Activated naive CD8-positive, alpha-beta T cell treated with anti-CD3 and anti-CD28 coated beads, Interleukin-2, amount 10 ng/mL, durations not matched to agents 7 days and 5 days (primary cell): ENCODE measurements around the gene KRTAP5-4. TPM values are rescaled to one million over a fixed set of nuclear protein-coding genes. Genes with fewer than 3 reads are reported as not detected.
"Not testable (repeated sequence)": the region's sequence is repeated elsewhere in the genome, so short reads cannot be mapped to it uniquely, and the experiment has no call there.

ENCODE experiments used
- ATAC-seq: fragments of 150-1000 bp; cut with Tn5 transposase; one replicate; pipeline ENCODE4 v1.10.0; 2021; ENCODE audit warnings: low read depth, moderate library complexity
- POLR2A ChIA-PET: fragments of 350-600 bp; sonication (Branson Sonifier 250); formaldehyde crosslinking; loops from one replicate; lab custom pipeline; 2021; ENCODE audit warnings: antibody characterized with exemption; lab: Charles Lee
- DNase-seq: peaks from one replicate; pipeline ENCODE4 v3.0.0; 2021
- H3K27ac Mint-ChIP-seq: one replicate; pipeline ENCODE4 v1.8.0; 2022; ENCODE audit warnings: mild to moderate bottlenecking, mixed read lengths
- H3K27me3 Mint-ChIP-seq: one replicate; pipeline ENCODE4 v1.8.0; 2022; ENCODE audit warnings: mild to moderate bottlenecking, moderate library complexity, mixed read lengths
- H3K36me3 Mint-ChIP-seq: one replicate; pipeline ENCODE4 v1.8.0; 2021; ENCODE audit warnings: mild to moderate bottlenecking, mixed read lengths
- H3K4me1 Mint-ChIP-seq: one replicate; pipeline ENCODE4 v1.8.0; 2021; ENCODE audit warnings: mixed read lengths
- H3K4me3 Mint-ChIP-seq: one replicate; pipeline ENCODE4 v1.8.0; 2022; ENCODE audit warnings: mild to moderate bottlenecking, moderate library complexity, mixed read lengths
- H3K9me3 Mint-ChIP-seq: one replicate; pipeline ENCODE4 v1.8.0; 2021; ENCODE audit warnings: mixed read lengths
- total RNA-seq, 2 experiments: library from RNA; stranded (reverse); gene quantifications; one replicate each; pipeline ENCODE4 v1.2.3, GENCODE V29; 2021

KRTAP5-4 gene
- total RNA-seq, 2 experiments from 2014 or later, result not detected

DNA sequence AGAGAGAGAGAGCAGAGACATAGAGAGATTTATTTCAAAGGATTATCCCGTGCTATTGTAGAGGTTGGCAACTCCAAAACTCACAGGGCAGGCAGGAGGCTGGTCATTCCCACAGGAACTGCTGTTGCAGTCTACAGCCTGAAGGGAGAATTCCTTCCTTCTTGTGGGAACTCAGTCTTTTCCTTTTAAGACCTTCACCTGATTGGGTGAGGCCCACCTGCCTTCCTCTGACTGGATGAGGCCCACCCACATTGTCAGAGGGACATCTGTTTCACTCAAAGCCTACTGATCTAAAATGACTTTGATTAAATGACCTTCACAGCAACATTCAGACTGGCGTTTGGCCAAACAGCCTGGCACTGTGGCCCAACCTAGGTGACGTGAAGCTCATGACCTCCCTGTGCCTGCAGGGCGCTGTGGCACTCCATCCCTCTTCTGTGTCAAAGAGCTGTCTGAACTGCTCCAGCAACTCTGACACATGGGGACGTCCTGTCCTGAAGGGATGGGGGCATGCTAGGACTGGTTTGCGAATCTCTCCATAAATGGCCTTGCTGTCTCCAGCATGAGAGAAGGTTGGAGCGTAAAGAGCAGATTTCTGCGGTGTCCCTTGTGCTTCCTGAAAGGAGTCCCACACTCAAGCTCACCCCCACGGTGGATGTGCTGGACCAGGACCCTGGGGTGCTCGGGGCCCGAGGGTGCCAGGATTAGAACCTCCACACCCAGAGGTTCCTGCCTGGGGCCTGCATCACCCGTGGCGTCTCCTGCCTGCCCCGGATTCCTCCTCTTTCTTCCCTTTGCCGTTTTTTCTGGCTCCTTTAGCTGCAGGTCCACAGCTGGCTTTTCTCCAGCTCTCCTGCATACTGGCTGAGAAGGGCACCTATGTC is 28.3 kb upstream of the KRTAP5-4 start:
- peaks cover 8% of the 10 kb centered on the region for H3K27me3 Mint-ChIP-seq
- H3K36me3 Mint-ChIP-seq, result no peaks in the 10 kb centered on the region
- DNase-seq (no peak), ATAC-seq (no peak)
- H3K27ac Mint-ChIP-seq, result no peak overlapping the region
- H3K4me1 Mint-ChIP-seq, result no peaks in the 10 kb centered on the region
- POLR2A ChIA-PET, result no interaction called here
- H3K9me3 Mint-ChIP-seq, result no peaks in the 10 kb centered on the region
- H3K4me3 Mint-ChIP-seq, result no peak overlapping the region

DNA sequence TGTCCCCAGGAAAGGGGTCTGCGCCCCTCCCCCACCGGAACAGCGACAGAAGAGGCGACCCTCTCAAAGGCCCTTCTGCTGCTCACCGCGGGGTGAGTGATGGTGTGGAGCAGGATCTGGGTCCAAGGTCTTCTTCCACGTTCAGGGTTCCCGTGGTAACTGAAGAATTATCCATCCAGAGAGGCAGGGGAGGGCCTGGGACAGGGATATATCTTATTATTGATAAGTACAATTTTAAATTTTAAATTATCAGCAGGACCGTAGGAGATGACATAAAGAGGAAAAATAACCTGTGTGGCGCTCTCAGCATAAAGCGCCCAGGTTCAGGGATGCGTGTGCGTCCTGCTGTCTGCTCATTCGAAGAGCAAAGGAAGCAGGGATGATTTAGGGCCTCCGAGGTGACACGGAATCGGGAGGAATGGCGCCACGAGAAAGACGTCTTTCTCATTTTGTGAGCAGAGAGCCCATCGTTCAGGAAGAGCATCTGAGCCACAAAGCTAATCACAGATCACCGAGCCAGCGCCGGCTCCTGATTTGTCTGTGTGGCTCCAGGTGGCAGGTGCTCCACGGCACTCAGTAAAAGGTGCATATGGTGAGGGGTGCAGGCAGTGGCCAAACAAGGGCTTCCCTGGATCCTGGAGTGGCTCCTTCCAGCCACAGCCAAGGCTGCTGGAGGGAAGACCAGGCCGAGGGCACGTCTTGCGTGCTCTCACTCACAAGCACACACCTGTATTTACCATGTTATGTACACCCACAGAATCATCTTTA is 26.9 kb upstream of the KRTAP5-4 start:
- ATAC-seq (no peak), DNase-seq (no peak)
- H3K27ac Mint-ChIP-seq, result no peak overlapping the region
- no peak overlapping the region for H3K4me3 Mint-ChIP-seq
- no peaks in the 10 kb centered on the region for H3K9me3 Mint-ChIP-seq
- H3K27me3 Mint-ChIP-seq, result peaks cover 5% of the 10 kb centered on the region
- no peaks in the 10 kb centered on the region for H3K4me1 Mint-ChIP-seq
- POLR2A ChIA-PET, result no interaction called here
- H3K36me3 Mint-ChIP-seq, result no peaks in the 10 kb centered on the region

DNA sequence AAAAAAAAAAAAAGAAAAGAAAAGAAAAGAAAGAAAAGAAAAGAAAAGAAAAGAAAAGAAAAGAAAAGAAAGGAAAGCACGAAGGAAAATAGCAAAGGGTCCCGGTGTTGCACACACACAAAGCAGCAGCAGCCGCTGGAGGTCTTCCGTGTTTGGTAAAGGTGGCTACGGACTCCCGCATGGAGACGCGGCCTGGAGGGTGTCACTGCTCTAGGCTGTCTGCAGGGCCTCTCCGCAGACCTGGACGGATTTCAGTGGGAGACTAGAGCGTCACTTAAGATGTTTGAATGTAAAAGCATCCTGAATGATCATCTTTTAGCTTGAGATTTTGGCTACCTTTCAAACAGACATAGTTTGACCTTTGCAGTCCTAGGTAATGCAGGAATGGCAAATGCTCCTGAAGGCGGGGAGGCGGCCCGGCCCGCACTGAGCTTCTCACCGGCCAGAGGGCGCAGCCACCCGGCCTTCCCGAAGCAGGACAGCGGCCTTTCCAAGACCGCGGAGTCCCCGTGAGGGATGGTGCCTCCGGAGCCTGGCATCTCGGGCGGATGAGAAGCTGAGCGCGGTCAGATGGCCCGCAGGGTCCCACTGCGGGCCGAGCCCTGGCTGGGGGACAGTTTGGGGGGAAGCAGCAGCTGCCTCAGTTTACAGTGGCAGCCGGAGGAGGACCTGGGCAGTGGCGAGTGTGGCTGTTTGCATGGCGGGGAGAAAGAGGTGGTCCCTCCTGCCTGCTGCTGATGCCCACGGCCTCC is 26.1 kb upstream of the KRTAP5-4 start:
- Mint-ChIP-seq H3K27me3 (peaks cover 5% of the 10 kb centered on the region), H3K9me3 (no peaks in the 10 kb centered on the region), H3K4me1 (no peaks in the 10 kb centered on the region), H3K27ac (no peak overlapping the region), H3K4me3 (no peak overlapping the region), H3K36me3 (no peaks in the 10 kb centered on the region)
- no peak for DNase-seq
- ATAC-seq, result no peak
- POLR2A ChIA-PET, result interaction anchor here (0.7 kb wide), 1 partner anchor 9 kb away, joined by 7 read pairs; no protein-coding TSS in a partner anchor

DNA sequence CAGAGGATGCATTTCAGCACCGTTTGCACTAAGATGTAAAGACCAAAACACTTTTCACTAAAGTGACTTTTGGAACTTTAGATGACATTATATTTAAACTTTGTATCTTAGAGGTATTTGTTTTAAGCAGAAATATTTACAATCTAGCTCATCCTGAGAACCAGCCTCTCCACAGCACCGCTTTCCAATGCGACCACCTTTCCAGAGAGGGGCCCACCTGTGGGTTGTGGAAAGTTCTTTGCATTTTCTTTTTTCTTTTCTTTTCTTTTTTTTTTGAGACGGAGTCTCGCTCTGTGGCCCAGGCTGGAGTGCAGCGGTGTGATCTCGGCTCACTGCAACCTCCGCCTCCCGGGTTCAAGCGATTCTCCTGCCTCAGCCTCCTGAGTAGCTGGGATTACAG is 24.6 kb upstream of the KRTAP5-4 start:
- POLR2A ChIA-PET, result interaction anchor here (0.6 kb wide), 1 partner anchor 88 kb away, joined by 3 read pairs; no protein-coding TSS in a partner anchor
- not testable (repeated sequence) for ATAC-seq, DNase-seq, H3K9me3 Mint-ChIP-seq, H3K4me1 Mint-ChIP-seq, H3K27ac Mint-ChIP-seq, H3K27me3 Mint-ChIP-seq, H3K36me3 Mint-ChIP-seq, H3K4me3 Mint-ChIP-seq

DNA sequence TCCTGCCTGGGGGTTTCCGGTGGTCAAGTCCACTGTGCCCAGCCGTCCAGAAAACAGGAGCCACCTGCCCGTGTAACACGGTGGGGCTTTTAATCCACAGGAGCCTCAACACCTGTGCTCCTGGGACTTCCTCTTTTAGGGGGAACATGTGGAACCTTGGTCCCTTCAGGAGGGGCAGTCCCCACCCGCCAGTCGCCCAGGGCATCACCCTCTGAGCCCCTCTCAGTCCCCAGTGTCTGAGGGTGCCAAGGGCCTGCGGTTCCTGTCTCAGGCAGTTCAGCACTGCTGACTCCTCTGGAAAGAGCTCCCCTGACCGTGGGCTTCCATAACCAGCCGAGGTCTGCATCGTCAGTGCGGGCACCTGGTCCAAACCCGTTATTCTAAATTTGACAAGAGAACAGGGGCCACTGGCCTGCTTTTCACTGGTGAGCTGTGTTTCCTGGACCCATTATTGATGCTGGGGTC is 23.5 kb upstream of the KRTAP5-4 start:
- Mint-ChIP-seq H3K27ac (no peak overlapping the region), H3K4me3 (no peak overlapping the region), H3K4me1 (no peaks in the 10 kb centered on the region), H3K9me3 (no peaks in the 10 kb centered on the region), H3K36me3 (no peaks in the 10 kb centered on the region), H3K27me3 (peaks cover 1% of the 10 kb centered on the region)
- DNase-seq (no peak), ATAC-seq (no peak)
- POLR2A ChIA-PET, result no interaction called here

DNA sequence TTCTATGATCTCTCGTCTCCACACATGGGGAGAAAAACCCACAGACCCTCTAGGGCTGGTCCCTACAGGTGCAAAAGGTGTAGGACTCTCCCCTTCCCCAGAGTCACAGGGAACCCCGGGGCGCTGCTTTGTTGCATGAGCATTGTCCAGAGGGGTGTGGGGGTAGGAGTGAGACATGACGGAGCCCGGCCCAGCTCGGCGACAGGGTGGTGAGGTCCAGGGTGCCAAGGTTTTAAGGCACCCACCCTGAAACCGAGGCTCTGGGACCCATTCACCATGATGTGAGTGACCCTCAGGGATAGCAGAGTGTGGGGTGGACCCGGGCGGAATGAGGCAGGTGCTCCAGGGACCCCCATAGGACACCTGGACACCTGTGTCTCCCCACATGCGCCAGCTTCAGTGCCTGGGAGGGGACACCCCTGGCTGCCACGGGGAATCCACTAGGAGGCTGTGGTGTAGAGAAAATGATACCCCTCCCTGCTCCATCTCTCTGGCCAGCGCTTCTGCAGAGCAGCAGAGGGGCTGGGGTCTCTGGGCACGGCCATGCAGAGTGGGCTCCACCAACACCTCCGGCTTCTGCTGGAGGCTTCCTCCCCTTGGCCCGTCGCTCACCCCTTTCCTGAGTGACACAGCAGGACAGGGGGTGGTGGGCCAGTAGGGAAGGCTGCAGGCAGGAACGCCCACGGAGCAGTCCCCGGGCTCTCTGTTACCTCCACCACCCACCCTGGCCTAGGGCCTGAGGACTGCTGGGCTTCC is 22.8 kb upstream of the KRTAP5-4 start:
- H3K9me3 Mint-ChIP-seq, result no peaks in the 10 kb centered on the region
- no peak for DNase-seq
- no peak for ATAC-seq
- H3K4me3 Mint-ChIP-seq, result no peak overlapping the region
- no peaks in the 10 kb centered on the region for H3K36me3 Mint-ChIP-seq
- H3K27ac Mint-ChIP-seq, result no peak overlapping the region
- POLR2A ChIA-PET, result no interaction called here
- H3K27me3 Mint-ChIP-seq, result peaks cover 5% of the 10 kb centered on the region
- H3K4me1 Mint-ChIP-seq, result no peaks in the 10 kb centered on the region

DNA sequence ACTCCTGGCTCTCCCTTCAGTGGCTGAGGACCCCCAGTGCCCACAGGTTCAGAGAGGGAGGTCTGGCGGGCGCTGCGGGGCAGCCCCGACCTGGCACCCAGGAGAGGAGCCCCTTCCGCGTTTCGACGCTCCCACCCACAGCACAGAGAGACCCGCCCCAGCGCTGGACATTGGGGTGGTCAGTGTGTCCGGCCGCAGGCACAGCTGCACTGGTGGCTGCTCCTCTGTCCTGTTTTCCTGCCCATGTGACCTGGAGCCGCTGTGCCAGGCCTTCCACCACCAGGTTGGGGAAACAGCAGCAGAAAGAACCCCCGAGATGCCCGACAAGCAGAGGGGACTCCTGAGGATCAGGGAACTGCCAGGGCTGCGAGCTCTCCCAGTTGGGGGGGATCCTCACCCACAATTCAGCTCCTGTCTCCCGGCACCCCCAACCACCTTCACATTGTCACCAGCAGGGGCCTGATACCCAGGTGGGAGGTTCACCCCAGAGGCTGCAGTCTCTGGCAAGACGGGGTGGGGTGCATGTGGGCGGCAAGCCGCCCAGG is 21.3 kb upstream of the KRTAP5-4 start:
- Mint-ChIP-seq H3K27me3 (peaks cover 6% of the 10 kb centered on the region), H3K9me3 (no peaks in the 10 kb centered on the region), H3K36me3 (no peaks in the 10 kb centered on the region), H3K4me1 (no peaks in the 10 kb centered on the region), H3K27ac (no peak overlapping the region), H3K4me3 (no peak overlapping the region)
- POLR2A ChIA-PET, result no interaction called here
- DNase-seq (no peak), ATAC-seq (no peak)

DNA sequence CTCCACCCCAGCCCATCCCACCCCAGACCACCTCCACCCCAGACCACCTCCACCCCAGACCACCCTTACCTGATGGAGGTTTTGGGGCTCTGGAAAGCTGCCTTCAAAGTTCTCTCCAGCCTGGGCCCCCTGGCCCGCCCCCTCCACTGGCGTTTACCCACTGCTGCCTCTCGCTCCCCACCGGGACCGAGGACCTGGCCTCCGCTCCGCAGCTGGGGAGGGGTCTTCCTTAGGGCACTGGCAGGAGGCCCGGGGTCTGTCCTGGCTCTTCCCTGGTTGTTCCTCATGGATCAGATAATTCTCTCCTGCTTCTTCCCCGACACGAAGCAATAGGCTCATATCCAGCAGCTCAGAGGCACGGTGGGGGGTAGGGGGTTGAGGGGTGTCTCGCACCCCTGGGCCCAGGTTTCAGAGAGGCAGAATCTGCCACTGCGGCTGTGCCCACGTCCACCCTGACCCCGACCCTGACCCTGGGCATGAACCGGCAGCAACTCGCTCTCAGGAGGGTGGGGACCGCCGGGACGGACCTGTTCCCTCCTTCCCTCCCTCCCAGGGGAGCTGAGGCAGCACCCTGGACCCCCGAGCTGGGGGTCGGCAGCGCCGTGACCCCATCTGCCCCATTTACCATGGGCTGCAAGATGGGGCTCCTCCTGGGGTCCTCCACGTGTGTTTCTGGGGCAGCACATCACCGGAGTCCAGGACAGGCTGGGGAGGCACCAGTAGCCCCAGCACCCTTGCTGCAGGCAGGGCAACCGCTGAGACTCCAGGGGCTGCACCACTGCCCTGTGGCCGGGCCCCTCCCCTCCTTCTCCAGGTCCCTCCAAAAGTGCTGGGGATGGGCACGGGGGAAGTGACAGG is 20.6 kb upstream of the KRTAP5-4 start:
- DNase-seq, result no peak
- ATAC-seq, result no peak
- Mint-ChIP-seq H3K4me1 (no peaks in the 10 kb centered on the region), H3K27ac (no peak overlapping the region), H3K4me3 (no peak overlapping the region), H3K27me3 (peaks cover 6% of the 10 kb centered on the region), H3K9me3 (no peaks in the 10 kb centered on the region), H3K36me3 (no peaks in the 10 kb centered on the region)
- POLR2A ChIA-PET, result no interaction called here

DNA sequence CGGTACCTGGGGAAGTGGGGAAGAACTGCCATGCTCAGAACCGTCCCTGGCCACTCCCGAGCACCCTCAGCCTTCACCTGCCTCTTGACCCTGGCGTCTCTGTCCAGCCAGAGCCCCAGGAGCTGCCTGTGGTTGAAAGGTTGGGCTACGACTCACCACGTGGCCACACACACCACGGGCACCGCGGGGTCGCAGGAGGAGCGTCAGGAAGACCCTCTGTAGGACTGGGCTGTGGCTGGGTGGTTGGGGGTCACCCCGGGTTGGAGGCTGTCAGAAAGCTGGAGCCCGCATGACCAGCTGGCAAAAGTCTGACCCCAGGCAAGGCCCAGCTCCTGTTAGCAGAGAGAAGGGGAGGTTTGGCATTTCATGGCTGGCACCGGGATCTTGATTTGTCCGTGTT is 19.2 kb upstream of the KRTAP5-4 start:
- no peak overlapping the region for H3K4me3 Mint-ChIP-seq
- H3K4me1 Mint-ChIP-seq, result no peaks in the 10 kb centered on the region
- peaks cover 6% of the 10 kb centered on the region for H3K27me3 Mint-ChIP-seq
- POLR2A ChIA-PET, result no interaction called here
- no peaks in the 10 kb centered on the region for H3K36me3 Mint-ChIP-seq
- H3K27ac Mint-ChIP-seq, result no peak overlapping the region
- no peak for ATAC-seq
- DNase-seq, result no peak
- no peaks in the 10 kb centered on the region for H3K9me3 Mint-ChIP-seq

DNA sequence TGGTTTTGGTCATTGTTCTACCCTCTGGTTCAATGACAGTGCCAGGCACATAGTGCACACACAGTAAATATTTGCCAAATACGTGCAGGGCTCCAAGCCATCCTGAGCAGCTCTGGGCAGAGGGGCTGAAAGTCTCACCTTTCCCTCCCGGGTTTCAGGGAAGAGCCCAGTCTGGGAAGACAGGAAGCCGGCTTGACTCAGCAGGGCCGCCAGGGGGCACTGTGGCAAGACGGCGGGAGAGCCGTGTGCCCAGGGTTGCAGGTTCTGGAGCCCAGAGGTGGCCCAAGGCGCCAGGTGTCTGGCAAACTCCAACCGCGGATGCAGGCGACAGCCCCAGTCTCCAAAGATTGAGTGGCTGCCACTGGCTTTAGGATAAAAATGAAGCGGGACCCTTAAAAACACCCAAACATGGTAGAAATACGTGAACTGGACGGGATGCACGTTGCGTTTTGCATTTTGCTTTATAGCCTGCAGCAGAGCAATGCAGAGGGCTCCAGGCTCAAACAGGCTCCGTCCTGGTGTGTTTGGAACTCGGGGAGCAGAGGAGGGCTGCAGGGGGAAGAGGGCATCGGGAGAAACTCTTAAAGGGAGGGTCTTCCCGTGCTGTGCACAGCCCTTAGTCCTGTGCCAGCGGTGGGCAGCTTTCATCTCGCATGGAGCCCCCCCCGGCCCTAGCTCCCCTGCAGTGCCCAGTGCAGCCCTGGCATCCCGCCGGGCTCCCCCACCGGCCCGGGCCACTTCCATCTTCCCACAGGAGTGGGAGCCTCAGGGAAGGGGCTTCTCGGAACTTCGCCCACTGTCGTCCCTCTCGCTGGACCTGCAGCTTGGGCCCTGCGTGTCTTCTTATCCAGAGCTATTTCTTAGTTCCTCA is 18.4 kb upstream of the KRTAP5-4 start:
- ATAC-seq (no peak), DNase-seq (peak; percentile 59)
- Mint-ChIP-seq H3K27me3 (peaks cover 6% of the 10 kb centered on the region), H3K36me3 (no peaks in the 10 kb centered on the region), H3K4me1 (no peaks in the 10 kb centered on the region), H3K27ac (no peak overlapping the region), H3K4me3 (no peak overlapping the region), H3K9me3 (no peaks in the 10 kb centered on the region)
- POLR2A ChIA-PET, result no interaction called here

DNA sequence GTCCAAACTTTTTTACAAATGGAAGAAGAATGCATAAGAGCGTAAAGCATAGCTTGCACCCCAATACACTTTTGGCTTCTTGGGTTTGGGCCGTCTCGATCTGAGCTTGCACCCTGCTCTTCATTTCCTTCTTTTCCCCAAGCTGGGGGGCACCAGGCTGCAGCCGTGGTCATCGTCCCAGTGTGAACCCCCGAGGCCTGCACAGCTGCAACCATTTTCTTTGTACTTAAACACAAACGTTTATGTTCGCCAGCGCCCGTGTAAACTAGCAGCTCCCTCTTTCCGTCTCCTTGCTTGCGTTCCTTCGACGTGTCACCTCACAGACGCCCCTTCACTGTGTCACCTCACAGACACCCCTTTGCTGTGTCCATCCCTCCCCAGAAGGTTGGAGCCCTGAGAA is 17.7 kb upstream of the KRTAP5-4 start:
- DNase-seq (no peak), ATAC-seq (no peak)
- no peak overlapping the region for H3K4me3 Mint-ChIP-seq
- POLR2A ChIA-PET, result interaction anchor here (0.5 kb wide), 1 partner anchor 8 kb away, joined by 7 read pairs; no protein-coding TSS in a partner anchor
- H3K27me3 Mint-ChIP-seq, result peaks cover 5% of the 10 kb centered on the region
- no peaks in the 10 kb centered on the region for H3K9me3 Mint-ChIP-seq
- no peaks in the 10 kb centered on the region for H3K4me1 Mint-ChIP-seq
- no peaks in the 10 kb centered on the region for H3K36me3 Mint-ChIP-seq
- no peak overlapping the region for H3K27ac Mint-ChIP-seq
